Activated CD4-positive, alpha-beta T cell treated with anti-CD3 and anti-CD28 coated beads, Interleukin-2, amount 10 ng/mL, durations not matched to agents 7 days and 5 days (primary cell): ENCODE data around the gene KRTAP5-5. TPM values are rescaled to one million over a fixed set of nuclear protein-coding genes. Genes with fewer than 3 reads are reported as not detected.
"Not testable (repeated sequence)": the region's sequence is repeated elsewhere in the genome, so short reads cannot be mapped to it uniquely, and the experiment has no call there.

Experiments used
- CTCF ChIA-PET: fragments of 350-600 bp; sonication (Branson Sonifier 250); formaldehyde crosslinking; loops from one replicate; lab custom pipeline; 2021; ENCODE audit warnings: antibody characterized with exemption; lab: Charles Lee
- POLR2A ChIA-PET: fragments of 350-600 bp; sonication (Branson Sonifier 250); formaldehyde crosslinking; loops from one replicate; lab custom pipeline; 2021; ENCODE audit warnings: antibody characterized with exemption; lab: Charles Lee
- DNase-seq: peaks from one replicate; pipeline ENCODE4 v3.0.0-alpha.2; 2020
- H3K27ac Mint-ChIP-seq: one replicate; pipeline ENCODE4 v1.8.0; 2021; ENCODE audit warnings: mild to moderate bottlenecking, moderate library complexity, mixed read lengths
- H3K27me3 Mint-ChIP-seq: one replicate; pipeline ENCODE4 v1.8.0; 2021; ENCODE audit warnings: mixed read lengths
- H3K36me3 Mint-ChIP-seq: one replicate; pipeline ENCODE4 v1.8.0; 2021; ENCODE audit warnings: low read depth, mixed read lengths
- H3K4me1 Mint-ChIP-seq: one replicate; pipeline ENCODE4 v1.8.0; 2021; ENCODE audit warnings: mixed read lengths
- H3K4me3 Mint-ChIP-seq: one replicate; pipeline ENCODE4 v1.8.0; 2021; ENCODE audit warnings: mild to moderate bottlenecking, moderate library complexity, mixed read lengths
- H3K9me3 Mint-ChIP-seq: one replicate; pipeline ENCODE4 v1.8.0; 2021; ENCODE audit warnings: mixed read lengths
- total RNA-seq, 2 experiments: library from RNA; stranded (reverse); gene quantifications; one replicate each; pipeline ENCODE4 v1.2.3, GENCODE V29; 2021

Gene KRTAP5-5
- total RNA-seq, 2 experiments from 2014 or later: not detected

GRCh38 chr11:1597994-1598380 is 31.6 kb upstream of the KRTAP5-5 start, which contains the start of gene KRTAP5-2:
TSS of gene KRTAP5-2 (minus strand) at chr11:1598294. CDS start at chr11:1598250, 44 bp downstream.
- ChIA-PET CTCF (interaction anchor here (1.1 kb wide), 1 partner anchor 9 kb away, joined by 3 read pairs; no protein-coding TSS in a partner anchor), POLR2A (no interaction called here)
- Mint-ChIP-seq H3K4me1 (peaks cover 7% of the 10 kb centered on the region), H3K36me3 (no peaks in the 10 kb centered on the region), H3K9me3 (no peaks in the 10 kb centered on the region), H3K27me3 (peaks cover 64% of the 10 kb centered on the region), H3K4me3 (no peak within 1 kb of the TSS), H3K27ac (no peak within 1 kb of the TSS)
- DNase-seq: no peak

- CTCF ChIA-PET: interaction anchor here (1.0 to 1.1 kb wide), 2 partner anchors 10 to 23 kb away, joined by 3 read pairs; no protein-coding TSS in a partner anchor
These were observed 31.2 kb upstream of the KRTAP5-5 start for GRCh38 chr11:1598406-1598805.

GRCh38 chr11:1598816-1599215 is 30.8 kb upstream of the KRTAP5-5 start:
- Mint-ChIP-seq H3K4me1 (peaks cover 7% of the 10 kb centered on the region), H3K9me3 (no peaks in the 10 kb centered on the region), H3K4me3 (no peak overlapping the region), H3K36me3 (no peaks in the 10 kb centered on the region), H3K27me3 (peaks cover 60% of the 10 kb centered on the region), H3K27ac (no peak overlapping the region)
- POLR2A ChIA-PET: no interaction called here
- no peak for DNase-seq
- CTCF ChIA-PET: interaction anchor here (0.8 to 1.0 kb wide), 2 partner anchors 24 to 33 kb away, joined by 3 read pairs; no protein-coding TSS in a partner anchor

More at GRCh38 chr11:1598406-1598805, 31.2 kb upstream of the KRTAP5-5 start:
- DNase-seq, H3K9me3 Mint-ChIP-seq, POLR2A ChIA-PET, H3K27ac Mint-ChIP-seq, H3K36me3 Mint-ChIP-seq, H3K4me3 Mint-ChIP-seq, H3K4me1 Mint-ChIP-seq: not testable (repeated sequence)
- peaks cover 62% of the 10 kb centered on the region for H3K27me3 Mint-ChIP-seq

DNA sequence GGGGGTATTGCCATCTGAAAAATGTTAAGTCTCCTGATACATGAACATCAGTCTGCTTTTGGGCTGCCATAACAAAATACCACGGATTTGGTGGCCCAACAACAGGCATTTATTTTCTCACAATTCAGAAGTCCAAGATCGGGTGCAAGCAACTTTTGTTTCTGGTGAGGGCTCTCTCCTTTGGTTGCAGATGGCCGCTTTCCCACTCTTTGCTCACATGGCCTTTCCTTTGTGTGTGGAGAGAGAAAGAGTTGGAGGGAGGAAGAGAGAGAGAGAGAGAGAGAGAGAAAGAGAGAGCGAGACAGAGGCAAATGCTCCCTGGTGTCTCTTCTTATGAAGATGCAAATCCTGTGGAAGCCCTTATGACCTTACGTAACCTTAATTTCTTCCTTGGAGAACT is 28.9 kb upstream of the KRTAP5-5 start:
- H3K4me1 Mint-ChIP-seq: peaks cover under 1% of the 10 kb centered on the region
- peaks cover 46% of the 10 kb centered on the region for H3K27me3 Mint-ChIP-seq
- no peaks in the 10 kb centered on the region for H3K9me3 Mint-ChIP-seq
- CTCF ChIA-PET: no interaction called here
- H3K4me3 Mint-ChIP-seq: no peak overlapping the region
- H3K27ac Mint-ChIP-seq: no peak overlapping the region
- POLR2A ChIA-PET: no interaction called here
- H3K36me3 Mint-ChIP-seq: no peaks in the 10 kb centered on the region
- no peak for DNase-seq

GRCh38 chr11:1601663-1602062 is 27.9 kb upstream of the KRTAP5-5 start:
- CTCF ChIA-PET, H3K27ac Mint-ChIP-seq, DNase-seq, POLR2A ChIA-PET, H3K4me1 Mint-ChIP-seq, H3K4me3 Mint-ChIP-seq, H3K9me3 Mint-ChIP-seq, H3K36me3 Mint-ChIP-seq: not testable (repeated sequence)
- peaks cover 45% of the 10 kb centered on the region for H3K27me3 Mint-ChIP-seq

GRCh38 chr11:1603629-1604028 is 25.9 kb upstream of the KRTAP5-5 start:
- Mint-ChIP-seq H3K9me3 (no peaks in the 10 kb centered on the region), H3K27me3 (peaks cover 50% of the 10 kb centered on the region), H3K4me1 (peaks cover 5% of the 10 kb centered on the region), H3K27ac (no peak overlapping the region), H3K4me3 (no peak overlapping the region), H3K36me3 (no peaks in the 10 kb centered on the region)
- POLR2A ChIA-PET: no interaction called here
- DNase-seq: no peak
- CTCF ChIA-PET: no interaction called here

GRCh38 chr11:1604181-1604580 is 25.4 kb upstream of the KRTAP5-5 start:
- no peak overlapping the region for H3K4me3 Mint-ChIP-seq
- H3K4me1 Mint-ChIP-seq: peaks cover 5% of the 10 kb centered on the region
- DNase-seq: no peak
- H3K9me3 Mint-ChIP-seq: no peaks in the 10 kb centered on the region
- CTCF ChIA-PET: no interaction called here
- H3K27ac Mint-ChIP-seq: no peak overlapping the region
- POLR2A ChIA-PET: no interaction called here
- H3K27me3 Mint-ChIP-seq: peaks cover 45% of the 10 kb centered on the region
- H3K36me3 Mint-ChIP-seq: no peaks in the 10 kb centered on the region

DNA sequence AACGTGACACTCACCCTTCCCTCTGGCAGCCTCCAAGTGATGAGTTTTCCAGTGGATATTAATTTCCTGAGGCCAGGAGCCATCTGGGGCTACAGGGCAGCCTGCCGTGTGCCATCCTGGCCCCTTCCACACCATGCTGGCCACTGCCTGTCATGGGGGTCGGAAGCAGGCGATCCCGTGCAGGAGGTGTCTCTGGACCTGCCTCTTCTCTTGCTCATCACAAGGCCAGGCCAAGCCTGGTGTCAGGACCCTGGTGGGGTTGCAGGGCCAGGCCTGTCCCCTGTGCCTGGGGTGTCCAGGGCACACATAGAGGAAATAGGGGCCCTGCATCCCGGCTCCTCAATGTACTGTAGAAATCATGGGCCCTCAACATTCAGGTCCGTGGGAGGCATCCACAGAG is 24.9 kb upstream of the KRTAP5-5 start:
- Mint-ChIP-seq H3K4me1 (peaks cover 5% of the 10 kb centered on the region), H3K4me3 (no peak overlapping the region), H3K36me3 (no peaks in the 10 kb centered on the region), H3K9me3 (no peaks in the 10 kb centered on the region), H3K27ac (no peak overlapping the region), H3K27me3 (peaks cover 41% of the 10 kb centered on the region)
- ChIA-PET CTCF (no interaction called here), POLR2A (no interaction called here)
- DNase-seq: no peak

- H3K4me1 Mint-ChIP-seq, POLR2A ChIA-PET, H3K36me3 Mint-ChIP-seq, DNase-seq, H3K9me3 Mint-ChIP-seq, H3K4me3 Mint-ChIP-seq: not testable (repeated sequence)
- CTCF ChIA-PET: interaction anchor here (0.6 to 0.7 kb wide), 2 partner anchors 17 to 29 kb away, joined by 3 read pairs; no protein-coding TSS in a partner anchor
- Mint-ChIP-seq H3K27me3 (peaks cover 35% of the 10 kb centered on the region), H3K27ac (peak overlapping the region; percentile 77)
These were observed 23.7 kb upstream of the KRTAP5-5 start for GRCh38 chr11:1605923-1606322.

DNA sequence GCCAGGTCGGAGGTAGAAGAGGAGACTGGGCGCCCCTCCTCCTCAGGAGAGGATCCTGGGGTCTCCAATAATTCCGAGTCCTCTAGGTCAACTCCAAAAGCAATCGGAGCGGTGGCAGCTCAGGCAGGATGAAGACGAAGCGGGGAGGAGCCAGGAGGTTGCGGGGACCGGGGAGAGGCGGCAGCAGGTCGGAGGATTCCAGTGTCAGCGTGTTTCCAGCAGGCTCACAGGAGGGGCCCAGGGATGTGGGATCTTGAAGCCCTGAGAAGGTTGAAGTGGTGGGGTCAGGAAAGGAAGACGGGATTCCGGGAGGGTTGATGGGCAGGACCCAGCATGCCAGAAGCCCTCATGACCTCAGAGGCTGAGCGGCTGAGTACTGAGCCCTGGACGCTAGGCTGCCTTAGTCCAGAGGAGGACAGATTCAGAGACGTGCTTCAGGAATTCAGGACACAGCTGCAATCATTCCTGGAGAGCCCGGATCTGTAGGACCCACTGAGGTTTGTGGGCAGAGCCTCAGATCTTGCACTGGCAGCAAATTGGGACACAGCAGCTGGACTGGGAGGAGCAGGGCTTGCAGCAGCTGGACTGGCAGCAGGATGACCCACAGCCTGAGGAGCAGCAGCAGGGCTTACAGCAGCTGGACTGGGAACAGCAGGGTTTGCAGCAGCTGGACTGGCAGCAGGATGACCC is 22.3 kb upstream of the KRTAP5-5 start:
- H3K27ac Mint-ChIP-seq, H3K4me1 Mint-ChIP-seq, H3K36me3 Mint-ChIP-seq: not testable (repeated sequence)

GRCh38 chr11:1607901-1608300 is 21.7 kb upstream of the KRTAP5-5 start:
- CTCF ChIA-PET, H3K36me3 Mint-ChIP-seq, POLR2A ChIA-PET, H3K4me3 Mint-ChIP-seq, H3K4me1 Mint-ChIP-seq, H3K27ac Mint-ChIP-seq, H3K9me3 Mint-ChIP-seq, DNase-seq: not testable (repeated sequence)
- H3K27me3 Mint-ChIP-seq: peaks cover 24% of the 10 kb centered on the region

More for the DNA sequence above, 22.3 kb upstream of the KRTAP5-5 start:
- CTCF ChIA-PET, H3K9me3 Mint-ChIP-seq, POLR2A ChIA-PET, DNase-seq, H3K4me3 Mint-ChIP-seq: not testable (repeated sequence)
- peaks cover 27% of the 10 kb centered on the region for H3K27me3 Mint-ChIP-seq

GRCh38 chr11:1608363-1608762 is 21.2 kb upstream of the KRTAP5-5 start, which contains the start of gene KRTAP5-3:
TSS of gene KRTAP5-3 (minus strand) at chr11:1608463. CDS start at chr11:1608385, 78 bp downstream.
- no peak within 1 kb of the TSS for H3K4me3 Mint-ChIP-seq
- peaks cover 5% of the 10 kb centered on the region for H3K4me1 Mint-ChIP-seq
- H3K9me3 Mint-ChIP-seq: no peaks in the 10 kb centered on the region
- POLR2A ChIA-PET: no interaction called here
- no peak for DNase-seq
- H3K27ac Mint-ChIP-seq: no peak within 1 kb of the TSS
- H3K27me3 Mint-ChIP-seq: peaks cover 21% of the 10 kb centered on the region
- CTCF ChIA-PET: no interaction called here
- no peaks in the 10 kb centered on the region for H3K36me3 Mint-ChIP-seq

GRCh38 chr11:1618231-1618630 is 11.3 kb upstream of the KRTAP5-5 start:
- ChIA-PET POLR2A (no interaction called here), CTCF (interaction anchor here (1.2 kb wide), 1 partner anchor 65 kb away, joined by 3 read pairs; no protein-coding TSS in a partner anchor)
- peaks cover 5% of the 10 kb centered on the region for H3K27me3 Mint-ChIP-seq
- no peak for DNase-seq
- H3K4me1 Mint-ChIP-seq: peaks cover 4% of the 10 kb centered on the region
- H3K27ac Mint-ChIP-seq: no peak overlapping the region
- no peaks in the 10 kb centered on the region for H3K36me3 Mint-ChIP-seq
- no peaks in the 10 kb centered on the region for H3K9me3 Mint-ChIP-seq
- H3K4me3 Mint-ChIP-seq: no peak overlapping the region
